Measurements from ENCODE around the gene ZAP70.

GRCh38 chr2:97699765-97700444 lies 13.5 kb upstream of the ZAP70 start:
- peak; percentile 75 for TF ChIP-seq CTCF (conservative IDR thresholded peaks at IDR 0.05; ENCODE audit: low read length)
- TF ChIP-seq EZH2phosphoT487 (IDR thresholded peaks at IDR 0.05; ENCODE audit: borderline replicate concordance) = no peak

Data from Loucy (cell line).